H1 (cell line): ENCODE measurements around the gene NMRK2. TPM values are rescaled to one million over a fixed set of nuclear protein-coding genes. Genes with fewer than 3 reads are reported as not detected.

ENCODE experiments used
- ATF2 ChIP-seq: IDR thresholded peaks from 2 replicates; pipeline ENCODE4 v1.6.1; 2012; ENCODE audit warnings: low read length, inconsistent platforms
- ATF3 ChIP-seq: IDR thresholded peaks from 2 replicates; pipeline ENCODE4 v1.6.1; 2011; ENCODE audit warnings: low read depth, mild to moderate bottlenecking, low read length; ENCODE audit not compliant: insufficient read depth
- BACH1 ChIP-seq: IDR thresholded peaks from 2 replicates; pipeline ENCODE4 v1.6.1; 2012; ENCODE audit warnings: low read length, improper control_type of control experiment
- BCL11A ChIP-seq, 2 experiments: IDR thresholded peaks; one replicate each; pipeline ENCODE4 v1.6.1; 2011; ENCODE audit warnings: low read depth in 2 of 2, low read length in 2 of 2, mild to moderate bottlenecking in 2 of 2
- CHD1 ChIP-seq: IDR thresholded peaks from 2 replicates; pipeline ENCODE4 v1.6.1; 2012; ENCODE audit warnings: low read depth, low read length, improper control_type of control experiment
- CREB1 ChIP-seq: IDR thresholded peaks from 2 replicates; pipeline ENCODE4 v1.6.1; 2012; ENCODE audit warnings: inconsistent platforms
- EGR1 ChIP-seq: IDR thresholded peaks from 2 replicates; pipeline ENCODE4 v1.6.1; 2011; ENCODE audit warnings: low read depth, low read length, borderline replicate concordance
- NRF1 ChIP-seq: IDR thresholded peaks from 2 replicates; pipeline ENCODE4 v1.6.1; 2011; ENCODE audit warnings: mild to moderate bottlenecking, low read depth, low read length, improper control_type of control experiment
- POLR2A ChIP-seq, 2 experiments: IDR thresholded peaks; 1 replicate in 1 of 2; 2 replicates in 1 of 2; pipeline ENCODE4 v1.6.1; 2011; ENCODE audit warnings: low read depth in 2 of 2, low read length in 2 of 2, mild to moderate bottlenecking in 2 of 2; ENCODE audit errors: control extremely low read depth in 1 of 2
- RFX5 ChIP-seq: IDR thresholded peaks from 2 replicates; pipeline ENCODE4 v1.6.1; 2011; ENCODE audit warnings: low read depth, low read length, improper control_type of control experiment, borderline replicate concordance
- SIX5 ChIP-seq: IDR thresholded peaks from 2 replicates; pipeline ENCODE4 v1.6.1; 2011; ENCODE audit warnings: mild to moderate bottlenecking, low read depth, low read length
- SP1 ChIP-seq: IDR thresholded peaks from 2 replicates; pipeline ENCODE4 v1.6.1; 2011; ENCODE audit warnings: low read depth, low read length
- SP4 ChIP-seq: IDR thresholded peaks from 2 replicates; pipeline ENCODE4 v1.6.1; 2012; ENCODE audit warnings: low read length, inconsistent platforms
- TAF1 ChIP-seq: IDR thresholded peaks from 2 replicates; pipeline ENCODE4 v1.6.1; 2011; ENCODE audit warnings: mild to moderate bottlenecking, low read depth, low read length
- TAF7 ChIP-seq: optimal IDR thresholded peaks from 2 replicates; pipeline ENCODE3; 2011; ENCODE audit warnings: low read depth, mild to moderate bottlenecking, inconsistent platforms, low read length, moderate library complexity, borderline replicate concordance
- TCF12 ChIP-seq: IDR thresholded peaks from 2 replicates; pipeline ENCODE4 v1.6.1; 2011; ENCODE audit warnings: low read depth, mild to moderate bottlenecking, low read length
- USF2 ChIP-seq: IDR thresholded peaks from 2 replicates; pipeline ENCODE4 v1.6.1; 2011; ENCODE audit warnings: low read length, improper control_type of control experiment
- ZNF274 ChIP-seq: IDR thresholded peaks from 2 replicates; pipeline ENCODE4 v1.7.0; 2012; ENCODE audit warnings: low read length, borderline replicate concordance; ENCODE audit errors: extremely low read depth
- polyA plus RNA-seq, 7 experiments: library from polyadenylated mRNA; depleted of rRNA in 3 of 7; stranded (reverse) in 5 of 7; unstranded in 2 of 7; fragments of >200 nt in 5 of 7; fragments of 200-250 nt in 2 of 7; gene quantifications; 1 replicate in 5 of 7; 2 replicates in 1 of 7; 4 replicates in 1 of 7; pipeline versions ENCODE4 v1.2.1 to v1.2.3, GENCODE V29; 2011 to 2013; ENCODE audit warnings: missing spikeins in 2 of 7, mixed read lengths in 2 of 7
- total RNA-seq: library from RNA; stranded (reverse); fragmentation: NEBNext Ultra II Directional; extraction: Animal tissue kit (Norgen Biotek cat#: 25700); gene quantifications from 2 replicates; pipeline ENCODE4 v1.2.1, GENCODE V29; 2021
- TF ChIP-seq, protein P1 (sequence below): IDR thresholded peaks from 2 replicates; pipeline ENCODE4 v1.6.1; 2012; ENCODE audit warnings: inconsistent platforms

Gene NMRK2
- total and polyA plus RNA-seq, 2 of the 8 experiments (the other 6 are each of a cell fraction or from before 2014, with no cell fraction given) = 87.4 to 206 TPM

- peak; percentile 37; the same call in 1 of the 2 replicates for TF ChIP-seq EGR1
- peak; percentile 91 for TF ChIP-seq ATF3
- no peak for TF ChIP-seq RFX5
- peak; percentile 100 for TF ChIP-seq TAF1
- TF ChIP-seq BACH1 = no peak
- peak; percentile 62; the same call in 1 of the 2 replicates for TF ChIP-seq SP1
- TF ChIP-seq ATF2 = peak; percentile 99
- no peak for TF ChIP-seq BCL11A (IDR thresholded peaks at IDR 0.05; ENCODE audit: low read depth in 2 of 2, low read length in 2 of 2)
- peak; percentile 100 for TF ChIP-seq TAF7
- 0 out of 2 replicates have a peak, but pooled peaks have one; percentile 41 for TF ChIP-seq CHD1
- peak; percentile 87 for TF ChIP-seq CREB1
- peak; percentile 96 for TF ChIP-seq USF2
- TF ChIP-seq ZNF274 = no peak
- TF ChIP-seq POLR2A (IDR thresholded peaks at IDR 0.05; ENCODE audit: control extremely low read depth in 1 of 2, low read depth in 2 of 2, low read length in 2 of 2) = peak; percentile 100
- TF ChIP-seq, protein P1, sequence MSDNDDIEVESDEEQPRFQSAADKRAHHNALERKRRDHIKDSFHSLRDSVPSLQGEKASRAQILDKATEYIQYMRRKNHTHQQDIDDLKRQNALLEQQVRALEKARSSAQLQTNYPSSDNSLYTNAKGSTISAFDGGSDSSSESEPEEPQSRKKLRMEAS = peak; percentile 61
- peak; percentile 91 for TF ChIP-seq NRF1
- TF ChIP-seq SIX5 = no peak
- no peak for TF ChIP-seq TCF12
- TF ChIP-seq SP4 = peak; percentile 82
These were observed 52.2 kb downstream of the NMRK2 start, which contains the start of gene EEF2 (continued) for GRCh38 chr19:3984908-3985642.
